GM18909 (cell line): ENCODE results near the gene PELI1.
"Not testable (repeated sequence)": the region's sequence is repeated elsewhere in the genome, so short reads cannot be mapped to it uniquely, and the experiment has no call there.

Source experiments
- ATAC-seq: cut with Tn5 transposase; IDR thresholded peaks from one replicate; pipeline ENCODE4 v1.9.1; 2021; ENCODE audit warnings: mild to moderate bottlenecking; ENCODE audit not compliant: unreplicated experiment, poor library complexity

Gene PELI1

GRCh38 chr2:64093341-64093740, 50.9 kb downstream of the PELI1 start:
- no peak for ATAC-seq

- peak; percentile 74 for ATAC-seq
Observed at GRCh38 chr2:64092502-64092901, 51.7 kb downstream of the PELI1 start.

- no peak for ATAC-seq
Observed at GRCh38 chr2:64090264-64090663, 54.0 kb downstream of the PELI1 start.

- ATAC-seq = no peak
Observed at GRCh38 chr2:64086347-64087082, 57.7 kb downstream of the PELI1 start.

GRCh38 chr2:64085936-64086335, 58.3 kb downstream of the PELI1 start:
- no peak for ATAC-seq

- no peak for ATAC-seq
Observed at GRCh38 chr2:64081046-64081445, 63.2 kb downstream of the PELI1 start.

DNA sequence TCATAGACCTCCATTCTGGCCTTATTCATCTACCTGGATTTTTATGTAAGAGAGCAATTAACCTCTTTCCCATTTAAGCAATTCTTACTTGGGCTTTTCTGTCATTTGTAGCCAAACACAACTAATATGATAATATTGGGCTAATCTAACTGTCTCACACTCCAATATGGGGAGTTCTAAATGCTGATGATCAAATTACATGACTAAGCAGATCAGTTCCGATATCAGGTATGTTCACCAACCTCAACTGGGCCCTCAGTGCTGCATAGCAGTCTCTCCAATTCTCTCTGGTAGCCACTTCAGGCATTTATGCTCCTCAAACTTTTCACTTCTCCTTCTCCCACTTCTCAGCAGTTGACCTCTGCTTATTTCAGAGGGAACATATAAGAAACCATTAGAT, 64.0 kb downstream of the PELI1 start:
- ATAC-seq = no peak

DNA sequence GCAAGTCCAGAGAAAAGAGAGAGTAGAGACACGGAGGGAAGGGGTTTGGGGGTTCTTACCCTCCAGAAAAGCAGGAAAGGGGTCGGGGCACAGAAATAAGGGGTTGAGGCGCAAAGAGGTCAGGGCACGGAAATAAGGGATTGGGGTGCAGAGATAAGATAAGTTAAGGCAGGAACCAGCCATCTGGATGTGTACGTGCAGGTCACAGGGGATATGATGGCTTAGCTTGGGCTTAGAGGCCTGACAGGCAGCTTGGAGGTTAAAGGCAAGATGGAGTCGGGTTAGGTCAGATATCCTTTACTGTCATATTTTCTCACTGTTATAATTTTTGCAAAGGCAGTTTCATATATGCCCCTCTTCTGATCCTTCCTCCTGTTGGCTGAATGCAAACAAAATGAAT, 64.5 kb downstream of the PELI1 start:
- ATAC-seq = not testable (repeated sequence)

DNA sequence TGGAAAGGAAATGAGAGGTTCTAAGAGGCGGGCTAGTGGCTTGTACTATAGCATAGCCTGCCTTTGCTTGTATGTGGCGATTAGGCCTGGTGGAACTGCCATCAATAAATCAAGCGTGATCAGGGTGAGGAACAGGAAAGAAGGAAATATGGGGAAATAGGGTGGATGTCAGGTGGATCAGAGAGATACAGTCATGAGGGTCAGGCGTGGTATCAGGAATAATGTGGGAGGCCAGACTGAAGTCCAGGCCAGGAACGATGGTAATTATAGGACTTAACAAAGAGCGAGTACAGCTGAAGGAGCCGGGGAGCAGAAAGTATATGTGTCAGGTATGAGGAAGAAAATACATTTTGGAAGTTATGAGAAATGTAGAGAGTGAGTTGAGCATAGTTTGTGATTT, 67.4 kb downstream of the PELI1 start:
- not testable (repeated sequence) for ATAC-seq

- ATAC-seq = not testable (repeated sequence)
Observed at GRCh38 chr2:64074616-64075015, 69.6 kb downstream of the PELI1 start.

DNA sequence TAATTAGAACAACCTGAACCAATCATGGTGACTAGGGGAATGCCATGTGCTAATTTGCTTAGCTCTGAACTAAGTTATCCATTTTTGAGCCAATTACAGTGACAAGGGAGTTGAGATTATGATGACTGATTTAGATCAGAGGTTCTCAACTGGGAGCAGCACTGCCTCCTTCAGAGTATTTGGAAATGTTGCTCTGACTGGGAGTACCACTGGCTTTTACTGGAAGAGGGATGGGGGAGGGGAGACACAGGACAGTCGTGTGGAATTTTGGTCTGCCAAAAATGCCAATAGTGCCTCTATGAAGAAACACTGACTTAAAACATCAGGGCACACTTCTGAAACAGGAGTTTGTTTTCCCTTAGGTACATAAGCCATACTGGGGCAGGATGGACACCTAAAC, 76.9 kb downstream of the PELI1 start:
- no peak for ATAC-seq

DNA sequence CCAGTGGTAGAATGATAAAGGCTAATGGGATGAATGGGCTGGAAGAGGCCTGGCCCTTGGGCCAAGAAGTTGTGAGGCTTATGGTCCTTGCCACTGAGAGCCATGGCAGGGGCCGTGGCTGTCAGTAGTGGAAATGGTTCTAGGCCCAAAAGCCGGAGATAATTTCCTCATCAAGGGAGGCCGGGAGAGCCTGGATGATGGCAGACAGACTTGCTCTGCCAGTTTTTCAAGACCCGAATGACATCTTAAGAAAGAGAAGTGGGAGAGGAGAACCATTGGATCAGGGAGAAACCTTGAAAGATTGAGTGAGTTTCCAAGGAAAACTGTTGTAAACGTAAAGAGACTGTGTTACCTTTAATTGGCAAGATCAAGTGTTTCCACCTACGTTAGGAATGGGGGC, 78.7 kb downstream of the PELI1 start:
- ATAC-seq = no peak

DNA sequence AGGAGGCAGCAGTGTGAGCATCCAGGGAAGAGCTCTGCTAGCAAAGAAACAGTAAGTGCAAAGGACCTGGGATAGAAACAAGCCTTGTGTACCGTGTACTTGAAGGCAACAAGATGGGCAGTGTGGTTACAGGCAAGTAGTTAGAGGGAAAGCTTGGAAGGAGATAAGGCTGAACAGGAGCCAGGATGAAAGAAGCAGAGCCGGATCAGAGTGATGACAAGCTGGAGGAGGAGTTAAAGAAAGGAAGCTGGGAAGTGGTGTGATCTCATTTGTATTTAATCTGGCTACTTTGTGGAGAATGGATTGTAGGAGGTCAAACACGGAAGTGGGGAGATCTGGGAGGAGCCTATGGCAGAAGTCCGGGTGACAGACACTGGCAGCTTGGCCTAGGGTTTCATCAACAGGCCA, 80.3 kb downstream of the PELI1 start:
- no peak for ATAC-seq

- no peak for ATAC-seq
Observed at GRCh38 chr2:64063454-64063853, 80.8 kb downstream of the PELI1 start.

GRCh38 chr2:64062840-64063239, 81.4 kb downstream of the PELI1 start:
- ATAC-seq = peak; percentile 59

GRCh38 chr2:64059270-64059669, 85.0 kb downstream of the PELI1 start:
- ATAC-seq = no peak

DNA sequence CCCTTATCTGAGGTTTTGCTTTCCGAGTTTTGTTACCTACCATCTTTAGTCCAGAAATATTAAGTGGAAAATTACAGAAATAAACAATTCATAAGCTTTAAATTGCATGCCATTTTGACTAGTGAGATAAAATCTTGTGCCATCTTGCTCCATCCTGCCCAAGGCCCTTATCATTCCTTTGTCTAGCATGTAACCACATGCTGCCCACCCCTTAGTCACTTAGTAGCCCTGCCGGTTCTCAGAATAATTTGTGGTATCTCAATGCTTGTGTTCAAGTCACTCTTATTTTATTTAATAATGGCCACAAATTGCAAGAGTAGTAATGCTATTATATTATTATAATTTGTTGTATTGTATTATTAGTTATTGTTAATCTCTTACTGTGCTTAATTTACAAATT, 88.2 kb downstream of the PELI1 start:
- ATAC-seq = no peak

- no peak for ATAC-seq
Observed at GRCh38 chr2:64054161-64054915, 89.9 kb downstream of the PELI1 start.

- ATAC-seq = no peak
Observed at GRCh38 chr2:64052463-64053241, 91.6 kb downstream of the PELI1 start.

DNA sequence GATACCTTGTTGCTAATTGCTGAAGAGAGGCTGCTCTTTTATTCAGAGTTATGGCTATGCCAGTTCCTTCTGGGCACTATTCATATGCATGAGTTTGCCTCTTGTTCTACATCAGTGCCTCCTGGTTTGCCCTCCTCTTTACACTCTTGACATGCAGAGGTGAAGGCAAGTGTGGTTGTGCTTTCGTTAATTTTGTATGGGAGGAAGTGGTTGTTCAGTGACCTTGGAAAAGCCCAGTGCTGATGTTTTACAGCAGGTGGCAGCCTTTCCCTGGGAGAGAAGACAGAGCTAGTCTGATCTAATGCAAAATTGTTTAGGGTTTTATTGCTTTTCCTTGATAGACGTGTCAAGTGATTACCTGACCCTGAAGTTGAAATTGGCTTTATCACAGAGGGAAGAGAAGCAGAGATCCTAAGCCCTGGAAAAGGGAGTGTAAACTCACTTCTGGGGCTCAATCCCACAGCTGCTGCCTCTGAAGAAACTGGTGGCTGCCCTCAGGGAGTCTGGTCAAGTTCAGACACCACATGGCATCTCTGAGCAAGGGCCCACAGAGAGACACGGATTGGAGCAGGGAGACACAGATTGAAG, 94.5 kb downstream of the PELI1 start:
- peak; percentile 92 for ATAC-seq

DNA sequence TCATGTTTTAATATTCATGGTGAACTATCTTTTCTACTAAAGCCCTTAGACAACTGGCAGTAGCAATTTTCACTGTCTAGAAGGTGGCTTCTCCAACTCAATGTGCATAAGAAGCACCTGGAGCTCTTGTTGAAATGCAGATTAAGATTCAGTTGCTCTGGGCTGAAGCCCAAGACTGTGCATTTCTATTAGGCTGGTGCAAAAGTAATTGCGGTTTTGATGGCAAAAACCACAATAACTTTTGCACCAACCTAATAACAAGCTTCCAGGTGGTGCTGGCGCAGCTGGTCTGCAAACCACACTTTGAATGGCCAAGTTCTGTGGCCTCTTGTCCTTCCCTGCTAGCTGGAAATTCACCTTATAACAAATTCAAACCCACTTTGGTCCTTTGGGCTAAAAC, 98.3 kb downstream of the PELI1 start:
- no peak for ATAC-seq
